Gastrocnemius medialis (tissue), 4 donors: ENCODE data around the gene GPR153. TPM values are rescaled to one million over a fixed set of nuclear protein-coding genes. Genes with fewer than 3 reads are reported as not detected.
"Not testable (repeated sequence)": the region's sequence is repeated elsewhere in the genome, so short reads cannot be mapped to it uniquely, and the experiment has no call there.

ENCODE experiments used
- ATAC-seq, 2 donors: fragments of 150-250 bp; one replicate each; pipeline ENCODE4 v1.9.1; 2016
- DNase-seq, 2 donors: peaks; one replicate each; pipeline ENCODE4 v3.0.0-alpha.2; 2019
- H3K27ac ChIP-seq, 4 donors: fragments of 200-600 bp; sonication (generic); 1 replicate in 1 of 4; 2 replicates in 3 of 4; pipeline ENCODE4 v1.5.1; 2016 to 2018; ENCODE audit warnings: mild to moderate bottlenecking in 2 of 4, moderate library complexity in 1 of 4
- H3K27me3 ChIP-seq, 3 donors: fragments of 200-600 bp; sonication (generic) in 2 of 3; 1 replicate in 1 of 3; 2 replicates in 2 of 3; pipeline versions ENCODE4 v1.5.1 to v1.6.0; 2016 to 2019; ENCODE audit warnings: mild to moderate bottlenecking in 1 of 3, moderate library complexity in 1 of 3
- H3K36me3 ChIP-seq, 2 donors: fragments of 200-600 bp; sonication (generic) in 1 of 2; one replicate each; pipeline ENCODE4 v1.5.1; 2017 to 2018
- H3K4me1 ChIP-seq, 2 donors: fragments of 200-600 bp; sonication (generic) in 1 of 2; one replicate each; pipeline ENCODE4 v1.5.1; 2016 to 2017; ENCODE audit warnings: mild to moderate bottlenecking in 2 of 2
- H3K4me3 ChIP-seq, 4 donors: fragments of 200-600 bp; sonication (generic) in 3 of 4; 1 replicate in 1 of 4; 2 replicates in 3 of 4; pipeline ENCODE4 v1.5.1; 2016 to 2019; ENCODE audit warnings: mild to moderate bottlenecking in 2 of 4
- H3K9me3 ChIP-seq, 3 donors: fragments of 200-600 bp; sonication (generic) in 2 of 3; 1 replicate in 1 of 3; 2 replicates in 2 of 3; pipeline ENCODE4 v1.5.1; 2016 to 2019
- CTCF ChIP-seq, 5 experiments: fragments of 450-650 bp in 3 of 5; fragments of 200-600 bp in 2 of 5; sonication (generic) in 2 of 5; IDR thresholded peaks in 4 of 5; conservative IDR thresholded peaks in 1 of 5; 1 replicate in 4 of 5; 2 replicates in 1 of 5; pipeline ENCODE4 v1.5.1; 2016 to 2019; ENCODE audit warnings: antibody characterized with exemption in 5 of 5, mild to moderate bottlenecking in 3 of 5, moderate library complexity in 3 of 5
- POLR2A ChIP-seq, 2 donors: fragments of 450-650 bp; IDR thresholded peaks; one replicate each; pipeline ENCODE4 v1.6.1; 2017; ENCODE audit warnings: antibody characterized with exemption in 2 of 2, mild to moderate bottlenecking in 2 of 2, moderate library complexity in 2 of 2
- in situ Hi-C, 4 donors: fragments of 200-750 bp; cut with MboI; loops; one replicate each; pipeline versions ENCODE4 v1.15.0 to v1.8.0; 2017; ENCODE audit warnings: low sequenced_read_pairs in 4 of 4
- intact Hi-C: fragments of 100-400 bp; cut with DNase I; formaldehyde crosslinking; loops from one replicate; pipeline ENCODE4 v1.15.1; 2023; ENCODE audit warnings: low total_unique reads
- total RNA-seq, 4 donors: library from RNA; depleted of rRNA; stranded (reverse); fragments of >200 nt; gene quantifications; one replicate each; pipeline versions ENCODE4 v1.1.0 to v1.2.3, GENCODE V29; 2016

Gene GPR153
- total RNA-seq, 4 donors from 2014 or later = 1.1 to 3.4 (median 2.0) TPM

- H3K9me3 ChIP-seq = no peaks in the 10 kb centered on the region
- H3K4me3 ChIP-seq = no peak overlapping the region
- H3K27ac ChIP-seq = no peak overlapping the region
- peaks cover 12 to 15% of the 10 kb centered on the region in 2 donors for H3K4me1 ChIP-seq
- TF ChIP-seq POLR2A (IDR thresholded peaks at IDR 0.05) (no peak), CTCF (IDR thresholded peaks at IDR 0.05 in 4 of 5, conservative IDR thresholded peaks at IDR 0.05 in 1 of 5) (no peak)
- intact Hi-C loops (no loop called here), in situ Hi-C loops (no loop called here)
- DNase-seq = no peak
- no peaks in the 10 kb centered on the region for H3K27me3 ChIP-seq
- ATAC-seq = no peak
- peaks cover 0 to 57% of the 10 kb centered on the region in 2 donors for H3K36me3 ChIP-seq
These were observed 37.3 kb downstream of the GPR153 start for GRCh38 chr1:6223617-6224016.

GRCh38 chr1:6222636-6223035, 38.3 kb downstream of the GPR153 start:
- no peak for DNase-seq
- peaks cover 12 to 15% of the 10 kb centered on the region in 2 donors for H3K4me1 ChIP-seq
- H3K9me3 ChIP-seq = no peaks in the 10 kb centered on the region
- H3K4me3 ChIP-seq = no peak overlapping the region
- peak in 1 of 2 donors; percentile 28 for ATAC-seq
- in situ Hi-C loops = no loop called here
- peak overlapping the region; percentile 17 to 52 (median 33) for H3K27ac ChIP-seq
- no peaks in the 10 kb centered on the region for H3K27me3 ChIP-seq
- intact Hi-C loops = no loop called here
- TF ChIP-seq CTCF (IDR thresholded peaks at IDR 0.05 in 4 of 5, conservative IDR thresholded peaks at IDR 0.05 in 1 of 5) (no peak), POLR2A (IDR thresholded peaks at IDR 0.05) (no peak)
- H3K36me3 ChIP-seq = peaks cover 0 to 47% of the 10 kb centered on the region in 2 donors

DNA sequence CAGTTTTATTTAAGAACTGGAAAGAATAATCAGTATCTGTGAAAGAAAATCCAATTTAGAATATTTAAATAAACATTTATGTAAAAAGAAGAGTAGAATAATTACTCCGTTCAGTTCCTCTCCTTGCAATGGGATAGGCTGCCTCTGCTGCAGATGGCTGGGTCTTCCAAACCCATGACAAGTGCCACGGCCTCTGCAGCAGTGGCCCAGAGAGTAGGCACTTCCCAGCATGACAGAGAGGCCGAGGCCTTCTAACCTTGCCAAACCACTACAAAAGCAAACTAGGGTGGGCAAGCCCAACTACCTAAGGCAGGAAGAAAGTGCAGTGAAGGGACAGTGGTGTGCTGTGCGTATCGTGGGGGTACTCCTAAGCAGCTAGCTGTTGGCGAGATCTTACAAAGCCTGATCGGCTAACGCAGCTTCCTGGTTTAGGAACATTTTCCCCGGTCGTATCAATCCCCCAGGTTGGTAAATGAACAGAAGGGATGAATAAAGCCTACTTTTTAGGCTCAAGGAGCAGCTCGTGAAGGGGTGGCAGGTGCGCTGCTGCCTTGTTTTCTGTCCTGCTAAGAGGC, 39.6 kb downstream of the GPR153 start:
- ATAC-seq = no peak
- no peak for DNase-seq

GRCh38 chr1:6220236-6220635, 40.7 kb downstream of the GPR153 start:
- peaks cover 0 to 25% of the 10 kb centered on the region in 2 donors for H3K36me3 ChIP-seq
- peaks cover 12 to 15% of the 10 kb centered on the region in 2 donors for H3K4me1 ChIP-seq
- in situ Hi-C loops = no loop called here
- DNase-seq (peak; percentile 40 to 66), ATAC-seq (peak; percentile 88 to 91)
- H3K9me3 ChIP-seq = no peaks in the 10 kb centered on the region
- intact Hi-C loops = no loop called here
- TF ChIP-seq CTCF (IDR thresholded peaks at IDR 0.05 in 4 of 5, conservative IDR thresholded peaks at IDR 0.05 in 1 of 5) (no peak), POLR2A (IDR thresholded peaks at IDR 0.05) (no peak)
- peak overlapping the region; percentile 21 to 60 (median 54) for H3K27ac ChIP-seq
- no peaks in the 10 kb centered on the region for H3K27me3 ChIP-seq
- H3K4me3 ChIP-seq = no peak overlapping the region

More for the DNA sequence above, 39.6 kb downstream of the GPR153 start:
- Histone ChIP-seq H3K36me3 (peaks cover 0 to 34% of the 10 kb centered on the region in 2 donors), H3K27me3 (no peaks in the 10 kb centered on the region), H3K9me3 (no peaks in the 10 kb centered on the region), H3K4me3 (no peak overlapping the region), H3K4me1 (peaks cover 12 to 15% of the 10 kb centered on the region in 2 donors), H3K27ac (peak overlapping the region in 1 of 4 donors; percentile 58)
- intact Hi-C loops (no loop called here), in situ Hi-C loops (no loop called here)
- no peak for TF ChIP-seq POLR2A (IDR thresholded peaks at IDR 0.05)
- no peak for TF ChIP-seq CTCF (IDR thresholded peaks at IDR 0.05 in 4 of 5, conservative IDR thresholded peaks at IDR 0.05 in 1 of 5)

DNA sequence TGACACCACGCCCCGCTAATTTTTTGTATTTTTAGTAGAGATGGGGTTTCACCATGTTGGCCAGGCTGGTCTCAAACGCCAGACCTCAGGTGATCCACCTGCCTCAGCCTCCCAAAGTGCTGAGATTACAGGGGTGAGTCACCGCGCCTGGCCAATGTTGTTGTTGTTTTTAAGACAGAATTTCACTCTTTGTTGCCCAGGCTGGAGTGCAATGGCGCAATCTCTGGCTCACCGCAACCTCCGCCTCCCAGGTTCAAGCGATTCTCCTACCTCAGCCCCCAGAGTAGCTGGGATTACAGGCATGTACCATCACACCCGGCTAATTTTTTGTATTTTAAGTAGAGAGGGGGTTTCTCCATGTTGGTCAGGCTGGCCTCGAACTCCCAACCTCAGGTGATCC, 41.3 kb downstream of the GPR153 start:
- DNase-seq, H3K9me3 ChIP-seq, H3K27me3 ChIP-seq, in situ Hi-C loops, intact Hi-C loops, H3K4me3 ChIP-seq, ATAC-seq: not testable (repeated sequence)
- Histone ChIP-seq H3K27ac (peak overlapping the region in 3 of 4 donors; percentile 50 to 60 (median 58)), H3K36me3 (peaks cover 0 to 19% of the 10 kb centered on the region in 2 donors), H3K4me1 (peaks cover 12 to 15% of the 10 kb centered on the region in 2 donors)
